Measurements from ENCODE around the gene BPTF.
"Not testable (repeated sequence)": the region's sequence is repeated elsewhere in the genome, so short reads cannot be mapped to it uniquely, and the experiment has no call there.

The BPTF gene

DNA sequence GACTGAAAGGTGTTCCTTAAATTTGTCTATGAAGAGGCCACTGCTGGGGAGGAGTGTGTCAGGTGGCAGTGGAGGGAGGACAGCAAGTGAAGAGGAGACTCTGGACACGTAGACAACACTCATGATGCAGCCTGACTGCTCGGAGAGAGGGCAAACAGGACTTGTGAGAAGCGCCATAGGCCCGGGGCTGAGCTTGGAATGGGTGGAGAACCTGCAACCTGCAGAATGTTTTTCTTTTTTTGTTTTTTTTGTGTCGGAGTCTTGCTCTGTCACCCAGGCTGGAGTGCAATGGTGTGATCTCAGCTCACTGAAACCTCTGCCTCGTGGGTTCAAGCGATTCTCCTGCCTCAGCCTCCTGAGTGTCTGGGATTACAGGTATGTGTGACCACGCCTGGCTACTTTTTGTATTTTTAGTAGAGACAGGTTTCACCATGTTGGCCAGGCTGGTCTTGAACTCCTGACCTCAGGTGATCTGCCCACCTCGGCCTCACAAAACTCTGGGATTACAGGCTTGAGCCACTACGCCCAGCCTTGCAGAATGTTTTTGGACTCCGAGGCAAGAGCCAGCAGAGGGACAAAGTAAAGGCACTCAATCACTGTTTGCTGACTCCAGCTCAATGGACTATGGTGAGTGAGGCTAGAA, 189.9 kb downstream of the BPTF start:
- DNase-seq, result no peak

GRCh38 chr17:68016838-68017237, 191.5 kb downstream of the BPTF start:
- DNase-seq, result no peak

- not testable (repeated sequence) for DNase-seq
These were observed 193.2 kb downstream of the BPTF start for GRCh38 chr17:68018493-68018892.

GRCh38 chr17:68019336-68019674, 194.0 kb downstream of the BPTF start:
- no peak for DNase-seq

- DNase-seq, result peak; percentile 84
These were observed 194.5 kb downstream of the BPTF start for GRCh38 chr17:68019675-68020408.

- DNase-seq, result no peak
These were observed 195.1 kb downstream of the BPTF start for GRCh38 chr17:68020409-68020756.

- not testable (repeated sequence) for DNase-seq
These were observed 195.5 kb downstream of the BPTF start for GRCh38 chr17:68020791-68021190.

DNA sequence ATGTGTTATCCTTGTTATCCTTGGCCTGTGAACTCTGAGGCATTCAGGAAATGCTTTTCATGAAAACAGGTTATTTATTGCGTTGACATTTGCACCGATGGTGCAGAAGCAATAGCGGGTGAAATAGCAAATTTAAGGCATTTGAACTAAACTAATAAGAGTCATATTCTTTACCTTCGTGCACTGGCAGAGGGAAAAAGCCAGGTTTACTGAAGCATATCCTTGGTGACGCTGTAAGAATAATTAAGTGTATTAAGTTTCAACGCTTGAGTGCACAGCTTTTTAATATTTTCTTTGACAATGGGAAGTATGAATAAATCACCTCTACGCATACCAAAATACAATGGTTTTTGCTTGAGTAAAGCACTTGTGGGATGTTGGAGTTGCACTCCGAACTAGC, 196.7 kb downstream of the BPTF start:
- DNase-seq, result no peak

DNA sequence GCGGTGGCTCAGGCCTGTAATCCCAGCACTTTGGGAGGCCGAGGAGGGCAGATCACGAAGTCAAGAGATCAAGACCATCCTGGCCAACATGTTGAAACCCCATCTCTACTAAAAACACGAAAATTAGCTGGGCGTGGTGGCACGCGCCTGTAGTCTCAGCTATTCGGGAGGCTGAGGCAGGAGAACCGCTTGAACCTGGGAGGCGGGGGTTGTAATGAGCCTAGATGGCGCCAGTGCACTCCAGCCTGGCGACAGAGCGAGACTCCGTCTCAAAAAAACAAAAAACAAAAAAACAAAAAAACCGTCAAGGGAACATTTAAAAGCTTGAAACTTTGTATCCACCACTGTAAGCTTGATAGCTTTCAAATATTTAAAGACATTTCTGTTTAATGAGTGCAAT, 197.2 kb downstream of the BPTF start:
- DNase-seq, result not testable (repeated sequence)

- no peak for DNase-seq
These were observed 204.4 kb downstream of the BPTF start for GRCh38 chr17:68029512-68030215.

Data from NCI-H2081 treated with DMSO at 0.1 percent for 48 hours (cell line).